ENCODE data around the gene CIPC. TPM values are rescaled to one million over a fixed set of nuclear protein-coding genes. Genes with fewer than 3 reads are reported as not detected.

The CIPC gene
- total RNA-seq, 1 experiment from 2014 or later, result 7.8 TPM

DNA sequence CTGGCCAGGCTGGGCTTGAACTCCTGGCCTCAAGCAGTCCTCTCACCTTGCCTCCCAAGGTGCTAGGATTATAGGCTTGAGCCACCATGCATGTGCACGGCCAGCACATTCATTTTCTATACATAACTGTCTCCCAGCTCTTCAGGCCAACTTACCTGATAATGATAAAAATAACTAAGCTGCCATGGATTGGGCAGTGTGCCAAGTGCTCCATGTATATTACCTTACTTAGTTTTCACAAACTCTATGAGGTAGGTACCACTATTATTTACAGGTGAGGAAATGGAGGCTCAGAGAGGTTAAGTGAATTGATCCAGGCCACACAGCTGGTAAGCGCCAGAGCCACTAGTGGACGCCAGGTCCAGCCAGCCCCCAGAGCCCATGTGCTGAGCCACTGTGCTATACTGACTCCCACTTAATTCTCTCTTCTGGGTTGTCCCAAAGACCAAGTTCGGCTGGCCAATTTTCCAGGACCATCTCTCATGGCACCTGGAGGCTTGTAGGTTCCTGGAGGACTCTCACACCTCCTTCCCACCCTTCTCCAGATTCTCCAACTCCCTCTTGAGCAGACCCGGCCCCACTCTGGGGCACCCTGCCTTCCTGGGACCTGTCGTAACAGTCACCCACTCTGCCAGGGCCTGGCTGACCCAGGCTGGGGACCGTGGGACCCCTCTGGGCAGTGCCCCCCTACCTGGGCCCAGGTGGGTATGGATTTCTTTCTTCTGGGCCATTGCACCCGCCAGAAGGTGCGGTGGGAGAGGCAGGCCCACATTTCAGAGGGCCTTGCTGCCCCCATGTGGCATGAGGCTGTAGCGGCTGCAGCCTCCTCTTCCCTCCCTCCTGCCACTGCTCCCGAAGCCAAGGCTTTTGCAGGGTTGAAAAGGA is 30.2 kb upstream of the CIPC start:
- peak; percentile 74 for DNase-seq (ENCODE audit: low read depth)
- in situ Hi-C loops (cut with HindIII; ENCODE audit: low pct_unique_long_range_greater_than_20kb, low sequenced_read_pairs), result no loop called here

DNA sequence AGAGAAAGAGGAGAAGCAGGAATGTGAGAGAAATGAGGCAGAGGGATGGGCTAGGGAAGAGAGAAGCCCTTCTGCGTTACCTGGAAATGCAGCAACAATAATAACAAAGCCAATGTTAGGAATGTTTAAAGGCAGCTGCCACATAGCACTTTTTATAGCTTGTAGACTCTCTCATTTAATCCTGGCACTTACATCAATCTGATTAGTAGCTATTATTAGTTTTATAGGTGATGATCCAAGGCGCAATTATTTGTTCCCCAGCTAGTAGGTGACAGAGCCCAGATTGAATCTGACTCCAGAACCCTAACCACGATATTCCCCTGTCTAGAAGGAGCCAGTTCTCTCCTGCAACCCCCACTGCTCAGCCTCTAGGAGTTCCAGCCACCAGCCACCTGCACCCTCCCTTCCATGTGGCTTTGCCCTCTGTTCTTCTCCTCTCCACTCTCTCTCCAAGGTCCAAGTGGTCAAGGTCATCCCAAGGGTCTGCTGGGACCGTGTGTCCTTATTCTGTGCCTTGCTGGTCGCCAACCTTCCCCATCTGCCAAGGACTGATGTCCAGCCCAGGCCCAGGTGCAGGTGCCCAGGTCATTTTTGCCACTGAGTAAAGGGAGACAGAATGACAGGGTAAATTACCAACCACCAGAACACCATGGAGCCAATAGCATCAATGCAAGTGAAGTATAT is 29.4 kb upstream of the CIPC start:
- no peak for DNase-seq (ENCODE audit: low read depth)
- in situ Hi-C loops (cut with HindIII; ENCODE audit: low pct_unique_long_range_greater_than_20kb, low sequenced_read_pairs), result no loop called here

DNA sequence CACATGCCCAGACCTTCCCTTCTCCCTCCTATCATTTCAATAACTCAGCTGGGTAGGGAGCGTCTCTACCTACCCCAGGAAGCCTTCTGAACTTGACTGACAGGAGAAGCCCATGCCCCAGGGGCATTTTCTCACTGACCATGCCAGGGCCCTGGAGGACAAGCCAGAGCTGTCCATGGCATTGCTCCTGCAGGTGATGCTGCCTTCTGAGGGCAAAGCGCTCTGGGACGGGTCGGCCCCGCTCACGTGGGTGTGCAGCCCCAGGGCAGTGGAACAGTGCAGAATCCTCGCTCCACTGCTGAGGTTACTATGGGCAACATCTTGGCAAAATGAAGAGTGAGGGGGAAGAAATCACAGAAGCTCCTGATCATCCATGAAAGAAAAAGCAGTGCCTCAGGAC is 28.5 kb upstream of the CIPC start:
- no peak for DNase-seq (ENCODE audit: low read depth)
- in situ Hi-C loops (cut with HindIII; ENCODE audit: low pct_unique_long_range_greater_than_20kb, low sequenced_read_pairs), result no loop called here

DNA sequence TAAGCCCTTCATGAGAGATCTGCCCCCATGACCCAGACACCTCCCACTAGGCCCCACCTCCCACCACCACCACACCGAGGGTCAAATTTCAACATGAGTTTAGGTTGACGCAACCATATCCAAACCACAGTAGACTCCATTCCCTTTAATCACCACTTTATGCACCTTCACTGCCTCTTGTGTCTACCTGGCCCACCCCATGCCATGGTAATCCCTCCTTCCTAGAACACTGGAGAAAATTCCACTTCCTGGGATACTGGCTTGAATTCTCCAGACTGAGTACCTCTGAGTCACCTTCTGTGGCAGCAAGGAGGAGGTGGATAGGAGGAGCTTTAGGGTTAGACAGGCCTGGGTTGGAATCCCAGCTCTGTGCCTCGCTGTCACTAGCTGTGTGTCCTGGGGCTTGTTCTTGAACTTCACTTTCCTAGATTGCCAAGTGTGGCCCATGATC is 26.1 kb upstream of the CIPC start:
- in situ Hi-C loops (cut with HindIII; ENCODE audit: low pct_unique_long_range_greater_than_20kb, low sequenced_read_pairs), result no loop called here
- no peak for DNase-seq (ENCODE audit: low read depth)

DNA sequence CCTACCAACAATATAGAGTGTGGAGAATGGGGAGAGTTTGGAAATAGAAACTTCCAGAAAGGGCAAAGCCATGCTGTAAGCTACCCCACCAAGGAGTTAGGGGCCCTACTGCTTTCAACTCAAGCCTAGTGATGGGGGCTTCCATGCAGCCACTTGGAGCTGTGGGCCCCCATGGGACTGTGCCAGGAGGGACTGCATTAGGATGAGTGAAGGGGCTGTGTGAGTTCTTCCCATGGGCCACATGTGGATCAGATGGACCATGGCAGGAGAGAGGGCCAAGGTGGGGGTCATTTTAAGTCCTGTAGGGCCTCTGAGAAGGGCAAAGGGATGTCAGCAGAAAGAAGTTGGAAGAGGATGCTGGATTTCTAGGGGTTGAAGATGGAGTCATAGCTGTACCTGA is 23.1 kb upstream of the CIPC start:
- DNase-seq (ENCODE audit: low read depth), result no peak
- in situ Hi-C loops (cut with HindIII; ENCODE audit: low pct_unique_long_range_greater_than_20kb, low sequenced_read_pairs), result no loop called here

DNA sequence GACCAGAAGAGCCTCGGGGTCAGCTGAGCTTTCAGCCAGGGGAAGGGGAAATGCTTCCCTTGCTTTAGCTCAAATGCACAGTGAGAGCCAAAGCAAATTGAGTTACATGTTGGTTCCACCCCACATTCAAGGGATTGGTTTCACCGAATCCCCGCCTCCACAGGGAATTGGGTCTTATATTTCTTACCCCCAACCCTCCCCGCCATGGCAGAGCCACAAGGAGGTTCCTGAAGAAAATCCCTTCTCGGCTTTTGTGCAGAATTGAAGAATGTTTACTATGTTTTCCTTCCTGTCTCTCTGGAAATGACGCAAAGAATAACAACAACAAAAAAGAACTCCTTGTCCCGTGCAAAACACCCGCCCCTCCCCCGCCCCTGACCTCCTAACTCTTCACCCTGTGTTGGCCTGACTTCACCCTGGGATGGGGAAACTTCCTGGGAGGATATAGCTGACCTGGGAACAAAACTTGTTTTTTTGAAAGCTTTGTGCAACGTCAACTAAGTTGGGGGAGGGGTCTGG is 21.9 kb upstream of the CIPC start:
- in situ Hi-C loops (cut with HindIII; ENCODE audit: low pct_unique_long_range_greater_than_20kb, low sequenced_read_pairs), result no loop called here
- no peak for DNase-seq (ENCODE audit: low read depth)

DNA sequence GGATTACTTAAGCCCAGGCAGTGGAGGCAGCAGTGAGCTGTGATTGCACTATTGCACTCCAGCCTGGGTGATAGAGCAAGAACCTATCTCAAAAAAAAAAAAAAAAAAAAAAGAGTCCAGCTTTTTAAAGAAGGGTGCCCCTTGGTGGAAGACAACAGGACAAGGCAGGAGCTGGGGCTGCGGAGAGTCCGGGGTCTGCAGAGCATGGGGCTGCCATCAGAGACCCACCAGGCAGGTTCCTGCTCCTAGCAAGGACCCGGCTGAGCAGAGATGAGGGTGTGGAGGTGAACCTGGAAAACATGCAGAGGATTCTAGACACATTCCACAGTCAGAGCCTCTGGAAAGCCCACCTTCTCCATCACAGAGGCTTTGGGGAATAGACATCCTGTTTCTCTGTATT is 21.0 kb upstream of the CIPC start:
- in situ Hi-C loops (cut with HindIII; ENCODE audit: low pct_unique_long_range_greater_than_20kb, low sequenced_read_pairs), result no loop called here
- no peak for DNase-seq (ENCODE audit: low read depth)

DNA sequence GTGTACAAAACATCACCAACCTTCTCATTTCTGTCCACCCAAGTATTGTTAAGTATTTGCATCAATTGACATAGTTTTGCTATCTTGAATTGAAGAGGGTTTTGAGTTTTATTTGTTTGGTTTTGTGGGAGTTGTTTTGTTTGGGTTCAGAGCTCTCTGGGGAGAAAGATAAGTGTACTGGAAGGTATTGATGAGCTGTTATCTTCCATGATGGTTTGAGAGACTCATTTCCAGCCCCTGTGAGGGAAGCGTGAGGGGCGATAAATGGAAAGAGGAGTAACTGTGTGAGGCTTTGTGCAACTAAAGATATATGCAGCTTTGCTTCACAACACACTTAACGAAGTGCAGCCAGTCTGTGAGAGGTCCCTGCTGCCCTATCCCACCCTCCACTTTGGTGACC is 15.7 kb upstream of the CIPC start:
- in situ Hi-C loops (cut with HindIII; ENCODE audit: low pct_unique_long_range_greater_than_20kb, low sequenced_read_pairs), result no loop called here
- DNase-seq (ENCODE audit: low read depth), result no peak

DNA sequence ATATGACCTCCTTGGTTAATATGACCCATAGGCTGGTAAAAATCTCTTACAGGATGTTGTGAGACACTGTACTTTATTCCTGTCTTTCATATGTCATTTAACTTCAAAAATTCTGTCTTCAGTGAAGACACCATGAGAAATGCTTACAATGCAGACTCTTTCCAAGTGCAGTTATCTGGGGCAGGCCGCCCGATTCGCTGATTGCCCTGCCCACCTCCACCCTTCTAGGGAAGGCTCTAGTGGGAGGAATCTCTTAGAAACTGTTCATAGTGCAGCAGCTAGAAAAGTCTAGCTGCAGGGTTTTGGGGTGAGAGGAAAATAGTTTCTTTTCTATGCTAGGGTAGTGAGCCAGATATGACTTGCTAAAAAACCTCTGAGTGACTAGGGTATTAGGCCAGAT is 15.0 kb upstream of the CIPC start:
- in situ Hi-C loops (cut with HindIII; ENCODE audit: low pct_unique_long_range_greater_than_20kb, low sequenced_read_pairs), result no loop called here
- DNase-seq (ENCODE audit: low read depth), result no peak

DNA sequence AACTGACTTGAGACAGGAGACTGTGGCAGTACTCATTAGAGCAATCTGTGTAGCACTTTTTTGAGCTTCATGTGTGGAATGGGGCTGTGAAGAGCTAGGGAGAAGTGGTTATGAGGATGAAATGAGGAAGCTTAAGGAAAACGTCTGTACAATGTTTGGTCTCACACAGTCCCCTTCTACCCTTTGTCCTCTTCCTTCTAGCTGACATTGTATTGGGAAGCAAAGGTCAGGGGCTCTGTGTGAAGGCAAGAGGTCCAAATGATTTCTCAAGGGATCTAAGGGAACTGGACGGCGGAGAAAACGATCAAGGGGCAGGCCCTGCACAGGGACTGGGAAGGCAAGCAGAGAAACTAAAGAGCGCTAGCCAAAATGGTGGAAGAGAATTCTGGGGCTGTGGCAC is 13.1 kb upstream of the CIPC start:
- DNase-seq (ENCODE audit: low read depth), result no peak
- in situ Hi-C loops (cut with HindIII; ENCODE audit: low pct_unique_long_range_greater_than_20kb, low sequenced_read_pairs), result no loop called here

DNA sequence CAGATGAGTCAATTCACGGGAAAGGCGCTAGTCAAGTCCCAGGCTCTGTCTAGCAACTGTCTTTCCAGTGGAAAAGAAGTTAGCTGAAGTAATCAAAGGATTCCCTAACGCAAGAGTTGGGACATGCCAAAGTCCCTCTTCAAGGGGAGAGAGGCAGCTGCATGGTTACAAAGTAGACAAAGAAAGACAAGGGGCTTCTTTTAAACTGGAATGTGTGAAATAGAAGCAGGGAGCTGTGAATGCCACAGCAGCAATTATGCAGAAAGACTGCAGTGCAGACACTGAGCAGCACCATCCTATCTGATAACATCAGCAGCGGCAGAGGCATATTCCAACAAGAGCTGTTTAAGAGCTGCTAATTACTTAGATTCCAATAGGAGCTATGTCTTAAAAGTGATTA is 12.5 kb upstream of the CIPC start:
- DNase-seq (ENCODE audit: low read depth), result no peak
- in situ Hi-C loops (cut with HindIII; ENCODE audit: low pct_unique_long_range_greater_than_20kb, low sequenced_read_pairs), result no loop called here

DNA sequence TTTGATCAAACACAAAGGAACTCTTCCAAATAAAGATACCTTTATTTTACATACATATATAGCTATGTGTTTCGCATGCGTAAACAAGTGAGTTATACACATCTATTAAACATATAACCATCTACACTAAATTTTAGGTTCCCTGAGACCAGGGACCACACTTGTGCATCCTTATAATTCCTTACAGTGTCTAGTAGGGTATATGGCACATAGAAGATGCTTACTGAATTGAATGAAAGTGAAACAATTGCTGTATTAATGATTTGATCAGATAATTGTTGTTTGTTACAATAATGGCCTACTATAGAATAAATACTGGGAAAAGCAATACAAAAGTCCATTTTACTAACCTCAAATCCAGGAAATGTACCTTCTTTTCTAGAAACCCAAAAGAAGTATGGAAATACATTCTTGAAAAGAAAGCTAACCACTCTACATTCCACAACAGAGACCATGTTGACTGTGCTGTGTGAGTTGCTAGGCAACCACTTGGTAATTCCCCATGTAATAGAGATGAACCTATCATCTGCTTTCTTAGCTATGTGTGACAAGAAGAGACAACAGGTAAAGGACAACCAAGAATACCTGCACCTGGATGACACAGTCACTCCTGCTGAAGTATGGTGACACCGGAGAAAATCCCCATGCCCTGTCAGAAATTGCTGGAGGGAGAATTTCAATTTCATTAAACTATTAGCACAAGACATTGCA is 11.9 kb upstream of the CIPC start:
- in situ Hi-C loops (cut with HindIII; ENCODE audit: low pct_unique_long_range_greater_than_20kb, low sequenced_read_pairs), result no loop called here
- no peak for DNase-seq (ENCODE audit: low read depth)

DNA sequence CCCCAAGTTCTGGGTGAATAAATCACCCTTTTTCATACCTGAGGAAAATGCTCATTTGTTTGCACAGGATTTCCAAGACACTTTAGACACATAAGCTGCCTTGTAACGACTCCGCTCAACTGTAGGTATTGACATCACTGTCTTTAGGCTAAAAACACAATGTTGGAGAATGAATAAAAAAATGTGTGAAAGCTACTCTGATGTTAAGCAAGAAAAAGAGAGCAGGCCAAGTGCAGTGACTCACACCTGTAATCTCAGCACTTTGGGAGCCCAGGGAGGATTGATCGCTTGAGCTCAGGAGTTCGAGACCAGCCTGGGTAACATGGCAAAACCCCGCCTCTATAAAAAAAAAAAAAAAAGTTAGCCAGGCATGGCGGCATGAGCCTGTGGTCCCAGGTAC is 11.1 kb upstream of the CIPC start:
- in situ Hi-C loops (cut with HindIII; ENCODE audit: low pct_unique_long_range_greater_than_20kb, low sequenced_read_pairs), result no loop called here
- no peak for DNase-seq (ENCODE audit: low read depth)

DNA sequence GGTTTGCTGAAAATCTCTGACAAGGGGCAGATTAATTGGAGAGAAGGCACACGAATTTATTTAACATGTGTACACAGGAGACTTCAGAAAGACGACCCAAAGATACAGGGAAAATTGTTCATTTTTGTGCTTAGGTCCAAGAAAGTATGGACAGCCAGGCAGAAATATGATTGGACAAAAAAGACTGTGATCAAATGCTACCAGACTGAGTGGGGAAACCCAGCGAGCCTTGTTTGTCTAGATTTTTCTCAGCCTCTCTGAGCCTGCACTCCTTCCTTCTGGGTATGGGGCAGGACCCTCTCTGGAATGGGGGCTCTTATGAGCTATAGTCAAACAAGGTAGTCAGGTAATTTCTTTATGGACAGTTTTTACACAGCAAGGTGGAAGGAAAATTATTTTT is 10.4 kb upstream of the CIPC start:
- in situ Hi-C loops (cut with HindIII; ENCODE audit: low pct_unique_long_range_greater_than_20kb, low sequenced_read_pairs), result no loop called here
- no peak for DNase-seq (ENCODE audit: low read depth)

DNA sequence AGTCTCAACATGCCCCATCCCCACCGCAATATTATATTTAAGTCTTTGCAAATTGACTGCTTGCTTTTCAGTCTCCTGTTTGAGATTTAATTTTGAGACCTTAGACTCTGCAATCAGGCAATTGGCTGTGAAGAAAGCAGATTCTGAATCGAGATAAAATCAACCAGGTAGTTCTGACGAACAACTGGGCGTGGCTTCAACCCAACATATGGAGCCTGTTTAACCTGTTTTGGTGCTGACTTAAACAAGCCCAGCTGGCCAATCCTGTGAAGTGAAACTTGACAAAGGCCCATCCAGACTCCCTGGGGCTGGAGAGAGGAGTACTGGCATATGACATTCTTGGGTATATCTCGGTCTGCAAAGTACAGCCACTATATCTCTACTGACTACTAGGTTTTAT is 9.8 kb upstream of the CIPC start:
- in situ Hi-C loops (cut with HindIII; ENCODE audit: low pct_unique_long_range_greater_than_20kb, low sequenced_read_pairs), result no loop called here
- DNase-seq (ENCODE audit: low read depth), result no peak

DNA sequence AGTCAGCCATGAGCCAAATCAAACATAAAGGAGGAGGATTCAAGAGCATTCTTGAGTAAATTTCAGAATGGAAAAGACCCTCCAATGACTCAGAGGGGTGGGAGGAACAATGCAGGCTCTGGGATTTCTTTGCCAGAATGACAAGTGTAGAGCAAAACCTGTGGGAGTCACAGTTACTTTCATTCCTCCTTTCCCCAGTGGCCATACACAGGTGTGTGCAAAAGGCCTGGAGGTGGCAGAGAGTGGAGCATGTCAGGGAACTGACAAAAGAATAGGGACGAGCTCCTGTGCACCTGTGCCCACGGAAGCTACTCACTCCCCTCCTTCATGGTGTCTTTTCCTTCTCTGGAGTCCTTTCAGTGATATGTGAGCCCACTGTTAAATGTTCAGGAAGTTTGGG is 9.4 kb upstream of the CIPC start:
- DNase-seq (ENCODE audit: low read depth), result no peak
- in situ Hi-C loops (cut with HindIII; ENCODE audit: low pct_unique_long_range_greater_than_20kb, low sequenced_read_pairs), result no loop called here

DNA sequence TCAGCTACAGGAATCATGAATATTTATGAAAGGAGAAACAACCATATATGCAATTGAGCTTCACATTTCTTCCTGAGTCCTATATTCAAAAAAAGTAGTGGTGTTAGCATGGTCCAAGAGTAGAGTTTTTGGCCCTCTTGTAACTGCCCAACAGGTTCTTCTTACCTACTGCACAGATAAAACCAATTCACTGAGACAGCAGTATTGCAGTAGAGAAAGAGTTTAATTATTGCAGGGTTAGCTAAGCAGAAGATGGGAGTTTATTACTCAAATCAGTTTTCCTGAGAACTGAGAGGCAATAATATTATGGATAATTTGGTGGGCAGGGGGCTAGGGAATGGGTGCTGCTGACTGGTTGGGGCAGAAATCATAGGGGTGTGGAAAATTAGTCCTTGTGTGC is 6.5 kb upstream of the CIPC start:
- in situ Hi-C loops (cut with HindIII; ENCODE audit: low pct_unique_long_range_greater_than_20kb, low sequenced_read_pairs), result no loop called here
- no peak for DNase-seq (ENCODE audit: low read depth)

DNA sequence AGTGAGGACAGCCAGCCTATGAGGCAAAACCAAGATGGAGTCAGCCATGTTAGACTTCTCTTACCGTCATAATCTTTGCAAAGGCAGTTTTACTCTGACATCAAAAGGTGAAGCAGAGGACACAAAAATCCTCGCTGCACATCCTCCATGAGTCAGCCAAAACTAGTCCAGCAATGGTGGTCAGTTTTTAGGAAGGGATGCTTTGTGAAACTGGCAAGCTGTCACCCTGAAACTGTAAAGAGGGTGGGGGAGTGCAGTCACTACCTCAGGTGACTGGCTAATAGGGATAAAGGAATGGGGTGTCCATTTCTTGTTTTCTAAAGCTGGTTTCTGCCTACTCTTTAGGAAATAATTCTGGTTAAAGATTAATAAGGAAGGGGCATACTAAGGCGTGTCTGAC is 5.4 kb upstream of the CIPC start:
- DNase-seq (ENCODE audit: low read depth), result no peak
- in situ Hi-C loops (cut with HindIII; ENCODE audit: low pct_unique_long_range_greater_than_20kb, low sequenced_read_pairs), result no loop called here

DNA sequence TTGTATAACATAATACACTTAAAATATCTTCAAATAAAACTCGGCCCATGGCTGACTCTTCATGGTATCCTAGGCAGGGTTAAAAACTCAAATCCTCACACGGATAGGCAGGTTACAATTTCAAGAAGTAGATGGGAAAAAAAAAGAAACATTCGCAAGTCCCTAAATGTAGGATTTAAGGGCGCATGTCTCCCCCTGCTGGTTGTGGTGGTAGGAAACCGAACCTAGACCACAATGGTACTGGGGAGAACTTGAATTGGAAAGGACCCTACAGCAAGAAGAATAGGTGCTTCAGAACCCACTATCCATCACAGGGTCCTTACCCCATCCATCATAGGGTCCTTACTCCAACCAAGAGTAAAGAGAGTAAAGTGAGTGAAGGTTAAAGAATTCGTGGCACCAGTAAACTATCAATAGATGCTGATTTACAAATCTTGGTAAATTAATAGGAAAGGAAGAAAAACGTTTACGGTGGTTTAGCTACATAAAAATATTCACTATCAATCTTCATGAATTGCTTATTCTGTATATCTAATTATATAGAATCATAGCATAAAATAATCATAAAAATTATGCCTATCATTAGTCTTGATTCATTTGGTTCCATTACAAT is 3.3 kb upstream of the CIPC start:
- peak; percentile 38 for DNase-seq (ENCODE audit: low read depth)
- in situ Hi-C loops (cut with HindIII; ENCODE audit: low pct_unique_long_range_greater_than_20kb, low sequenced_read_pairs), result no loop called here
